Skin epidermis (tissue), 12 donors: ENCODE data around the gene CNNM3.
A peak's percentile ranks its signal among the peaks of the same experiment; 100 is the strongest.

Experiments
- H3K27ac ChIP-seq, 21 experiments: fragments of 200-600 bp; sonication (generic) in 11 of 21; one replicate each; pipeline ENCODE4 v1.5.0; 2020; ENCODE audit warnings: mild to moderate bottlenecking in 3 of 21, inconsistent platforms in 2 of 21, moderate library complexity in 2 of 21
- H3K4me3 ChIP-seq, 7 experiments: fragments of 200-600 bp; sonication (generic) in 2 of 7; one replicate each; pipeline ENCODE4 v1.5.0; 2020; ENCODE audit warnings: inconsistent platforms in 2 of 7, mild to moderate bottlenecking in 2 of 7, moderate library complexity in 1 of 7

Gene CNNM3

DNA sequence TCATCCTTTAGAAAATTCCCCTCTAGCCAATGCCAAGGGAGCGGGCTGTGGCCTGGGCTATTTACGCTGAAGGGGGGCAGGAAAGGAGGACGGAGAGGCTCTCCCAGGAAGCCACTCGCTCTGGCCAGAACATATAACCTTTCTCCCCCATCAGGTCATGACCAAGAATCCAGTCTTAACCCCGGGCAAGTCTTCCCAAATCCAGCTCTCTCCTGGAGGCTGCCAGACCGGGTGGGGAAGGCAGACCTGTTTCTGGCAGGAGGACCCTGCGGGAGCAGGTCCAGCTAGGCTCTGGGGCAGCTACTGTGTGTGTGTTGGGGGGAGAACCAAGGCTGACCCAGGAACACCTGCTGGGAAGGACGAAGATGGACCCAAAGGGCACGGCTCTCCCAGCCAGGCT, 67.2 kb downstream of the CNNM3 start:
- Histone ChIP-seq H3K27ac (peak overlapping the region in 8 of 21 experiments; percentile 2 to 81 (median 68)), H3K4me3 (no peak overlapping the region)
